Ascending aorta (tissue), 2 donors: ENCODE measurements around the gene SORL1-AS1.
"Not testable (repeated sequence)": the region's sequence is repeated elsewhere in the genome, so short reads cannot be mapped to it uniquely, and the experiment has no call there.

Experiments
- DNase-seq, 2 donors: peaks; one replicate each; pipeline ENCODE4 v3.0.0-alpha.2; 2019; ENCODE audit warnings: low spot score in 2 of 2
- H3K27ac ChIP-seq, 2 donors: fragments of 200-600 bp; sonication (generic); one replicate each; pipeline ENCODE4 v1.5.1; 2016 to 2017; ENCODE audit warnings: mild to moderate bottlenecking in 1 of 2
- H3K27me3 ChIP-seq: fragments of 200-600 bp; sonication (generic); one replicate; pipeline ENCODE4 v1.5.1; 2017
- H3K36me3 ChIP-seq, 2 donors: fragments of 200-600 bp; sonication (generic); one replicate each; pipeline ENCODE4 v1.5.1; 2016
- H3K4me1 ChIP-seq, 2 donors: fragments of 200-600 bp; sonication (generic); one replicate each; pipeline ENCODE4 v1.5.1; 2016 to 2017; ENCODE audit warnings: mild to moderate bottlenecking in 1 of 2
- H3K4me3 ChIP-seq, 2 donors: fragments of 200-600 bp; sonication (generic); one replicate each; pipeline ENCODE4 v1.5.1; 2016 to 2017; ENCODE audit warnings: mild to moderate bottlenecking in 1 of 2
- H3K9me3 ChIP-seq, 2 donors: fragments of 200-600 bp; sonication (generic); one replicate each; pipeline ENCODE4 v1.5.1; 2016
- intact Hi-C: fragments of 100-400 bp; cut with DNase I; formaldehyde crosslinking; loops from one replicate; pipeline ENCODE4 v1.15.1; 2023
- TF ChIP-seq, protein P1 (sequence below), 3 experiments: fragments of 200-600 bp in 2 of 3; fragments of 450-650 bp in 1 of 3; sonication (generic) in 2 of 3; IDR thresholded peaks; one replicate each; pipeline ENCODE4 v1.5.1; 2016 to 2019; ENCODE audit warnings: antibody characterized with exemption in 3 of 3, mild to moderate bottlenecking in 1 of 3, moderate library complexity in 1 of 3

The SORL1-AS1 gene

GRCh38 chr11:121412000-121412587 lies 40.7 kb downstream of the SORL1-AS1 start:
- TF ChIP-seq, protein P1, sequence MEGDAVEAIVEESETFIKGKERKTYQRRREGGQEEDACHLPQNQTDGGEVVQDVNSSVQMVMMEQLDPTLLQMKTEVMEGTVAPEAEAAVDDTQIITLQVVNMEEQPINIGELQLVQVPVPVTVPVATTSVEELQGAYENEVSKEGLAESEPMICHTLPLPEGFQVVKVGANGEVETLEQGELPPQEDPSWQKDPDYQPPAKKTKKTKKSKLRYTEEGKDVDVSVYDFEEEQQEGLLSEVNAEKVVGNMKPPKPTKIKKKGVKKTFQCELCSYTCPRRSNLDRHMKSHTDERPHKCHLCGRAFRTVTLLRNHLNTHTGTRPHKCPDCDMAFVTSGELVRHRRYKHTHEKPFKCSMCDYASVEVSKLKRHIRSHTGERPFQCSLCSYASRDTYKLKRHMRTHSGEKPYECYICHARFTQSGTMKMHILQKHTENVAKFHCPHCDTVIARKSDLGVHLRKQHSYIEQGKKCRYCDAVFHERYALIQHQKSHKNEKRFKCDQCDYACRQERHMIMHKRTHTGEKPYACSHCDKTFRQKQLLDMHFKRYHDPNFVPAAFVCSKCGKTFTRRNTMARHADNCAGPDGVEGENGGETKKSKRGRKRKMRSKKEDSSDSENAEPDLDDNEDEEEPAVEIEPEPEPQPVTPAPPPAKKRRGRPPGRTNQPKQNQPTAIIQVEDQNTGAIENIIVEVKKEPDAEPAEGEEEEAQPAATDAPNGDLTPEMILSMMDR (IDR thresholded peaks at IDR 0.05), result no peak
- H3K4me1 ChIP-seq, result peaks cover 0 to 6% of the 10 kb centered on the region in 2 donors
- H3K27ac ChIP-seq, result no peak overlapping the region
- intact Hi-C loops, result no loop called here
- no peaks in the 10 kb centered on the region for H3K27me3 ChIP-seq
- H3K36me3 ChIP-seq, result no peaks in the 10 kb centered on the region
- H3K4me3 ChIP-seq, result no peak overlapping the region
- no peak for DNase-seq
- H3K9me3 ChIP-seq, result no peaks in the 10 kb centered on the region

DNA sequence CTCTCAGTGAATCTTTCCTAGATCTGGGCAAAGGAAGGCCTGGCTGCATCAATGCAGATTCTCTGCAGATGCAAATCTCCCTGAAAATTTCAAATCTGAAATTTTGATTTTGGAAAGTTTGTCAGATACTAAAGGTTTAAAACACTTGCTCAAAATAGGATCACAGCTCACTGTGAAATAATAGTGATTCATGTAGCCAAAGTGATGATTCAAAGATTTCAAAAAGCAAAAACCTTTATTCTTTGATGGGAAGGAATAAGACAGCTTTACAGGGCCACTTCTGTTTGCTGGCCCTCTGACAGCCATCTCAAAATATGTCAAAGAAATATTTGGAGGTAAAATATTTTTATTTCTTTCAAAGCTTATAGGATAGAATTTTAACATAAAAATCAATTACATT lies 41.4 kb downstream of the SORL1-AS1 start:
- H3K36me3 ChIP-seq, DNase-seq, H3K27ac ChIP-seq, H3K4me3 ChIP-seq, H3K4me1 ChIP-seq, intact Hi-C loops, H3K9me3 ChIP-seq, H3K27me3 ChIP-seq: not testable (repeated sequence)

DNA sequence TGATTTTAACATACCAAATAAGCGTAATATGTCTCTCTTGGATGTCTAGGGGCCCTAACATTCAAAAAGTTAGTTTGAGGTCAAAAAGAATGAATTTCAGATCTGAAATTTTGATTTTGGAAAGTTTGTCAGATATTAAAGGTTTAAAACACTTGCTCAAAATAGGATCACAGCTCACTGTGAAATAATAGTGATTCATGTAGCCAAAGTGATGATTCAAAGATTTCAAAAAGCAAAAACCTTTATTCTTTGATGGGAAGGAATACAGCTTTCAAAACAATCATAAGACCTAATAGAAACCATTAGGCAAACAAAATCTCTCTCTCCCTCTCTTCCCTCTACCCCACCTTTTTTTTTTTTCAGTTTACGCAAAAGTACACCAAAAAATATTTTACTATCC lies 42.7 kb downstream of the SORL1-AS1 start:
- intact Hi-C loops, H3K4me1 ChIP-seq, H3K4me3 ChIP-seq, H3K36me3 ChIP-seq, DNase-seq, H3K27ac ChIP-seq, H3K9me3 ChIP-seq, H3K27me3 ChIP-seq: not testable (repeated sequence)

- Histone ChIP-seq H3K27me3 (no peaks in the 10 kb centered on the region), H3K4me1 (no peaks in the 10 kb centered on the region), H3K27ac (no peak overlapping the region), H3K9me3 (no peaks in the 10 kb centered on the region), H3K4me3 (no peak overlapping the region), H3K36me3 (no peaks in the 10 kb centered on the region)
- DNase-seq, result no peak
- intact Hi-C loops, result no loop called here
- TF ChIP-seq, protein P1 (IDR thresholded peaks at IDR 0.05), result no peak
These were observed 43.9 kb downstream of the SORL1-AS1 start for GRCh38 chr11:121408830-121409229.

GRCh38 chr11:121406291-121406690 lies 46.5 kb downstream of the SORL1-AS1 start:
- no peaks in the 10 kb centered on the region for H3K4me1 ChIP-seq
- H3K9me3 ChIP-seq, result peaks cover 0 to 7% of the 10 kb centered on the region in 2 donors
- intact Hi-C loops, result no loop called here
- H3K27me3 ChIP-seq, result no peaks in the 10 kb centered on the region
- no peak for DNase-seq
- TF ChIP-seq, protein P1 (IDR thresholded peaks at IDR 0.05), result no peak
- H3K4me3 ChIP-seq, result no peak overlapping the region
- no peak overlapping the region for H3K27ac ChIP-seq
- H3K36me3 ChIP-seq, result no peaks in the 10 kb centered on the region

GRCh38 chr11:121405646-121406045 lies 47.1 kb downstream of the SORL1-AS1 start:
- TF ChIP-seq, protein P1 (IDR thresholded peaks at IDR 0.05), result no peak
- DNase-seq, result no peak
- intact Hi-C loops, result no loop called here
- Histone ChIP-seq H3K27ac (no peak overlapping the region), H3K4me3 (no peak overlapping the region), H3K4me1 (no peaks in the 10 kb centered on the region), H3K27me3 (no peaks in the 10 kb centered on the region), H3K9me3 (peaks cover 0 to 7% of the 10 kb centered on the region in 2 donors), H3K36me3 (no peaks in the 10 kb centered on the region)

DNA sequence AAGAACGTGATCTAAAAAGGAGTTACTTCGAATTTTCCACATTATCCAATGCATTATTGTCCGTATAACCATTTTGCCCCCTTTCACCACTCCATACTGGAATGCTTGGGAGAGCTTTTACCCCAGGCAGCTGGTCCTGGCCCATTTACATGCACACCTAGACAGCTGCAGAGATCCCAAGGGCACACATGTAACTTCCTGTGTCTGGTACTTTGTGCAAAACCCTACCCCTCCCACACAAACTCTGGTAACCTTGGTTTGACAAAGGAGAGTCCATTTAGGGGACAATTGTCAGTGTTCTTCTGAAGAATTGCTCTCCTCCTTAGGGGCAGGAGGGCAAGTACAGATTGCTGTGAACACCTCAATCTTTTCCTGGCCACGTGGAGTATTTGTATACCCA lies 58.0 kb downstream of the SORL1-AS1 start:
- no peak overlapping the region for H3K4me3 ChIP-seq
- H3K4me1 ChIP-seq, result no peaks in the 10 kb centered on the region
- intact Hi-C loops, result no loop called here
- no peak for DNase-seq
- H3K27me3 ChIP-seq, result no peaks in the 10 kb centered on the region
- H3K9me3 ChIP-seq, result no peaks in the 10 kb centered on the region
- no peaks in the 10 kb centered on the region for H3K36me3 ChIP-seq
- no peak overlapping the region for H3K27ac ChIP-seq
- TF ChIP-seq, protein P1 (IDR thresholded peaks at IDR 0.05), result no peak
